Testis (tissue), 3 donors: ENCODE results near the gene TMEM135. TPM values are rescaled to one million over a fixed set of nuclear protein-coding genes. Genes with fewer than 3 reads are reported as not detected.
"Not testable (repeated sequence)": the region's sequence is repeated elsewhere in the genome, so short reads cannot be mapped to it uniquely, and the experiment has no call there.

ENCODE experiments used
- DNase-seq: peaks from one replicate; pipeline ENCODE4 v3.0.0-alpha.2; 2019
- H3K27ac ChIP-seq, 2 donors: fragments of 200-600 bp; sonication (generic); one replicate each; pipeline ENCODE4 v1.5.1; 2019
- H3K27me3 ChIP-seq: fragments of 200-600 bp; sonication (generic); one replicate; pipeline ENCODE4 v1.5.1; 2019
- H3K36me3 ChIP-seq: fragments of 200-600 bp; sonication (generic); one replicate; pipeline ENCODE4 v1.5.1; 2017; ENCODE audit warnings: low read depth; ENCODE audit errors: missing control alignments
- H3K4me1 ChIP-seq: fragments of 200-600 bp; sonication (generic); one replicate; pipeline ENCODE4 v1.5.1; 2019
- H3K4me3 ChIP-seq, 2 donors: fragments of 200-600 bp; sonication (generic); one replicate each; pipeline ENCODE4 v1.5.1; 2017 to 2019
- H3K9me3 ChIP-seq: fragments of 200-600 bp; sonication (generic); one replicate; pipeline ENCODE4 v1.5.1; 2017
- CTCF ChIP-seq, 3 experiments: fragments of 450-650 bp in 2 of 3; fragments of 200-600 bp in 1 of 3; sonication (generic) in 1 of 3; IDR thresholded peaks; one replicate each; pipeline ENCODE4 v1.5.1; 2016 to 2019; ENCODE audit warnings: antibody characterized with exemption in 3 of 3, mild to moderate bottlenecking in 2 of 3, moderate library complexity in 1 of 3
- POLR2A ChIP-seq: fragments of 450-650 bp; IDR thresholded peaks from one replicate; pipeline ENCODE4 v1.6.1; 2017; ENCODE audit warnings: antibody characterized with exemption, mild to moderate bottlenecking, moderate library complexity
- WGBS, 2 donors: methylation state at CpG; one replicate each; pipeline ENCODE4 v1.1.5; 2018; 5-methylcytosine and 5-hydroxymethylcytosine counted together
- intact Hi-C: fragments of 100-400 bp; cut with DNase I; formaldehyde crosslinking; loops from one replicate; pipeline ENCODE4 v1.15.1; 2023; ENCODE audit warnings: low total_unique reads
- polyA plus RNA-seq: library from polyadenylated mRNA; stranded (reverse); fragments of 350-450 nt; fragmentation: Illumina TruSeq; extraction: RNeasy Lipid Tissue Mini Kit (QIAGEN cat#74804); gene quantifications from one replicate; pipeline ENCODE4 v1.2.3, GENCODE V29; 2014; ENCODE audit warnings: low read depth, low replicate concordance; ENCODE audit not compliant: insufficient read depth
- total RNA-seq, 2 donors: library from RNA; depleted of rRNA; stranded (reverse); fragments of >200 nt; gene quantifications; one replicate each; pipeline ENCODE4 v1.2.3, GENCODE V29; 2016

The TMEM135 gene
- total and polyA plus RNA-seq, 3 donors from 2014 or later: 21.3 to 59.0 (median 42.1) TPM

GRCh38 chr11:87097582-87097981 is 59.8 kb downstream of the TMEM135 start:
- H3K4me1 ChIP-seq: no peaks in the 10 kb centered on the region
- DNase-seq: peak; percentile 73
- no peaks in the 10 kb centered on the region for H3K27me3 ChIP-seq
- H3K27ac ChIP-seq: no peak overlapping the region
- no peaks in the 10 kb centered on the region for H3K36me3 ChIP-seq
- H3K9me3 ChIP-seq: no peaks in the 10 kb centered on the region
- whole genome bisulfite sequencing, 2 donors: 73 to 76% methylated on average over 3 of the region's 3 CpGs
- no peak overlapping the region for H3K4me3 ChIP-seq
- intact Hi-C loops: no loop called here
- TF ChIP-seq CTCF (IDR thresholded peaks at IDR 0.05) (peak; percentile 31 to 51 (median 48)), POLR2A (no peak)

- WGBS, 2 donors: 88 to 93% methylated on average over 4 of the region's 4 CpGs
Observed at GRCh38 chr11:87101956-87102580, 64.3 kb downstream of the TMEM135 start.

GRCh38 chr11:87105826-87106225 is 68.1 kb downstream of the TMEM135 start:
- 82 to 85% methylated on average over 1 of the region's 1 CpG for WGBS, 2 donors
- H3K4me1 ChIP-seq, H3K9me3 ChIP-seq, H3K27me3 ChIP-seq, H3K27ac ChIP-seq, H3K36me3 ChIP-seq, H3K4me3 ChIP-seq, intact Hi-C loops, DNase-seq: not testable (repeated sequence)

More at GRCh38 chr11:87101956-87102580, 64.3 kb downstream of the TMEM135 start:
- intact Hi-C loops: no loop called here
- TF ChIP-seq CTCF (IDR thresholded peaks at IDR 0.05): no peak
- no peak for TF ChIP-seq POLR2A
- Histone ChIP-seq H3K27me3 (no peaks in the 10 kb centered on the region), H3K4me3 (no peak overlapping the region), H3K9me3 (no peaks in the 10 kb centered on the region), H3K4me1 (no peaks in the 10 kb centered on the region), H3K36me3 (no peaks in the 10 kb centered on the region), H3K27ac (no peak overlapping the region)
- DNase-seq: no peak

- H3K27ac ChIP-seq, intact Hi-C loops, H3K4me3 ChIP-seq, H3K9me3 ChIP-seq, DNase-seq, H3K4me1 ChIP-seq, H3K27me3 ChIP-seq, H3K36me3 ChIP-seq: not testable (repeated sequence)
- 92 to 100% methylated on average over 3 of the region's 3 CpGs for WGBS, 2 donors
Observed at GRCh38 chr11:87107379-87107778, 69.6 kb downstream of the TMEM135 start.

- Histone ChIP-seq H3K36me3 (no peaks in the 10 kb centered on the region), H3K27me3 (no peaks in the 10 kb centered on the region), H3K9me3 (no peaks in the 10 kb centered on the region), H3K4me3 (no peak overlapping the region), H3K27ac (no peak overlapping the region), H3K4me1 (peaks cover 20% of the 10 kb centered on the region)
- DNase-seq: no peak
- WGBS, 2 donors: 78% methylated on average over 3 of the region's 3 CpGs
- intact Hi-C loops: no loop called here
- no peak for TF ChIP-seq POLR2A
- no peak for TF ChIP-seq CTCF (IDR thresholded peaks at IDR 0.05)
Observed at GRCh38 chr11:87110443-87111131, 72.9 kb downstream of the TMEM135 start.

GRCh38 chr11:87114093-87114492 is 76.4 kb downstream of the TMEM135 start:
- Histone ChIP-seq H3K27me3 (no peaks in the 10 kb centered on the region), H3K27ac (peak overlapping the region; percentile 5 to 19), H3K36me3 (no peaks in the 10 kb centered on the region), H3K4me1 (peaks cover 20% of the 10 kb centered on the region), H3K4me3 (no peak overlapping the region), H3K9me3 (no peaks in the 10 kb centered on the region)
- no peak for DNase-seq
- intact Hi-C loops: no loop called here
- WGBS, 2 donors: 25 to 29% methylated on average over 1 of the region's 1 CpG
- no peak for TF ChIP-seq CTCF (IDR thresholded peaks at IDR 0.05)
- TF ChIP-seq POLR2A: no peak
